Measurements from ENCODE around the gene ERFL.
"Not testable (repeated sequence)": the region's sequence is repeated elsewhere in the genome, so short reads cannot be mapped to it uniquely, and the experiment has no call there.

ERFL gene

GRCh38 chr19:41945135-41945766, 17.0 kb upstream of the ERFL start:
- in situ Hi-C loops (cut with MboI; ENCODE audit: low pct_unique_long_range_greater_than_20kb, low sequenced_read_pairs): loop anchor here (10.0 kb wide), 1 partner anchor 70 kb away; the partner anchor contains the start of gene CD79A
- DNase-seq: no peak

DNA sequence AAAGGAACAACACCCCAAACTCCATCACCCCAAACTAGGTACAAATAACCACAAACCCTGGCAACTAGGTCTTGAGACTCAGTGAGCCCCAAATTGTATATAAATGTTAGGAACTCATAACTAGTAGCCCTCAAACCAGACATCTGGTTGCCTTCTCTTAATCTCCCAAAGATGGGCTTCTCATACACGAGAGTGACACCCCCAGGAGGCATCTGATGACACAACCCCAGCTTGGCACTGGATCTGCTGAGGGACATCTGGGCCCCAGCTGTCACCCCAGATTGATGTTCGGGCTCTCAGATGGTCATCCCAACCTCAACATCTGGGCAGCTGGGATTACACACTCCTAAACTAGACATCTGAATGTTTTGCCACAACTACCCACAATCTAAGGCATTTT, 16.1 kb upstream of the ERFL start:
- in situ Hi-C loops (cut with MboI; ENCODE audit: low pct_unique_long_range_greater_than_20kb, low sequenced_read_pairs): loop anchor here (10.0 kb wide), 1 partner anchor 70 kb away; the partner anchor contains the start of gene CD79A
- DNase-seq: no peak

DNA sequence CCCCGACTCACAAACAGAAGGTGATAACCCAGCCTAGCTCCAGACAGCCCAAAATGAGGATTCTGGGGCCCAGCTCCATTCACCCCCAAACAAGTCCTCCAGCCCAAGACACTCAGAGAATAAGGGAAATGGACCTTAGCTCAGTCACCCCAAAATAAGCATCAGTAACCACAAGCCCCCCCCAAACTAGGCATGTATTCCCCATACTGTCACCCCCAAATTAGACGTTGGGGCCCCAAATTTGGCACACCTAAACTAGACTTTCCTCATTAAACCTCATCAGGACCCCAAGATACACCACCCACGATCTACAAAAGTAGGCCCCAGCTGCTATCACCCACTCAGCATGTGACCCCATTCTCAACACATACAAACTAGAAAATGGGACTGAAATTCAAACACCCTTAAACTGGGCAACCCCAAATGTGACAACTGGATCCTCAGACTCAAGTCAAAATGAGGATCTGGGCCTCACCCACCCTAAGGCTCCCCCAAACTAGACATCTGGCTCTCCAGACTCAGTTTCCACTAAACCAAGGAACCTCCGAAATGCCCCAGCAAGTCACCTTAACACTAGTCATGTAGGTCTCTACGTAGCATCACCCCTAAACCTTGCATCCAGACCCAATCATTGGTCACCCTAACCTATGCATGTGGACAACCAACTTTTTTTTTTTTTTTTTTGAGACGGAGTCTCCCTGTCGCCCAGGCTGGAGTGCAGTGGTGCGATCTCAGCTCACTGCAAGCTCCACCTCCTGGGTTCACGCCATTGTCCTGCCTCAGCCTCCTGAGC, 13.4 kb upstream of the ERFL start:
- in situ Hi-C loops (cut with MboI; ENCODE audit: low pct_unique_long_range_greater_than_20kb, low sequenced_read_pairs): loop anchor here (10.0 kb wide), 1 partner anchor 67 kb away; the partner anchor contains the start of gene CD79A
- DNase-seq: no peak

DNA sequence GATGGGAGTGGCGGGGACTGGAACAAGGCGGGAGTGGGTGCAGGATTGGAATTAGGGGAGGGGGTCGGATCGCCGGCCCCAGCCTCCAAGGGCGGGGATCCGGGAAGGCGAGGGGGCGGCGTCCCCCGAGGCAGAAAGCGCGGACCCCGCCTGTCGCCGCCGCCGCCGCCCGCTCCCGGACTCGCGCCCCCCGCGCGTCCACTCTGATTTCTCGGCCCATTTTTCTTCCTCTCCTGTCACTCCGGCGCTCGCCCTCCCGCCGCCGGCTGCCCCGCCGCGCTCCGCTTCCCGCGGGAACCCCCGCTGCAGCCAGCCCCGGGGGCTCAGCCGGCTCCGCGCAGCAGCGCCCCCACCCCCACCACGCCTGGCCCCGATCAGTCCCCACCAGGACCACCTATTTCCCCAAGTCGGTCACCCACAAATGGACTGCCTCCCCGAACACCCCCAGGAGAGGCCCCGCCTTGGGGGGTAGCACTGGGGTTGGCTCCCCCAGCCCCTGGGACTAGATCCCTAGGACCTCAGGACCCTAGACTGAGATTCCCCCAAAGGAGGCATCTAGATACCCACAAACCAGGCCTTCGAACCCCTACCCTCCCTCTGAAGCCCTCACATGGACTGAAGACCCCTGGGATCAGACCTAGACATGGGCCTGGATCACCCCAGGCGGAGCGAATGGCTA, 12.6 kb upstream of the ERFL start:
- no peak for DNase-seq
- in situ Hi-C loops (cut with MboI; ENCODE audit: low pct_unique_long_range_greater_than_20kb, low sequenced_read_pairs): loop anchor here (10.0 kb wide), 1 partner anchor 66 kb away; the partner anchor contains the start of gene CD79A

- in situ Hi-C loops (cut with MboI; ENCODE audit: low pct_unique_long_range_greater_than_20kb, low sequenced_read_pairs): loop anchor here (10.0 kb wide), 1 partner anchor 65 kb away; the partner anchor contains the start of gene CD79A
- no peak for DNase-seq
Measured at GRCh38 chr19:41939861-41940730, 11.8 kb upstream of the ERFL start.

DNA sequence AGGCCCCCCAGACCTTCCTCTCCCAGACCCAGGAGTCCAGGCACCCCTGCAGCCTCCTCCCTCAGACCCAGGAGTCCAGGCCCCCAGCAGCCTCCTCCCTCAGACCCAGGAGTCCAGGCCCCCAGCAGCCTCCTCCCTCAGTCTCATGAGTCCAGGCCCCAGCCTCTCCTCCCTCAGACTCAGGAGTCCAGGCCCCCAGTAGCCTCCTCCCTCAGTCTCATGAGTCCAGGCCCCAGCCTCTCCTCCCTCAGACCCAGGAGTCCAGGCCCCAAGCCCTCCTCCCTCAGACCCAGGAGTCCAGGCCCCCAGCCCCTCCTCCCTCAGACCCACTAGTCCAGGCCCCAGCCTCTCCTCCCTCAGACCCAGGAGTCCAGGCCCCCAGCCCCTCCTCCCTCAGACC, 11.0 kb upstream of the ERFL start:
- DNase-seq; in situ Hi-C loops (cut with MboI; ENCODE audit: low pct_unique_long_range_greater_than_20kb, low sequenced_read_pairs): not testable (repeated sequence)

DNA sequence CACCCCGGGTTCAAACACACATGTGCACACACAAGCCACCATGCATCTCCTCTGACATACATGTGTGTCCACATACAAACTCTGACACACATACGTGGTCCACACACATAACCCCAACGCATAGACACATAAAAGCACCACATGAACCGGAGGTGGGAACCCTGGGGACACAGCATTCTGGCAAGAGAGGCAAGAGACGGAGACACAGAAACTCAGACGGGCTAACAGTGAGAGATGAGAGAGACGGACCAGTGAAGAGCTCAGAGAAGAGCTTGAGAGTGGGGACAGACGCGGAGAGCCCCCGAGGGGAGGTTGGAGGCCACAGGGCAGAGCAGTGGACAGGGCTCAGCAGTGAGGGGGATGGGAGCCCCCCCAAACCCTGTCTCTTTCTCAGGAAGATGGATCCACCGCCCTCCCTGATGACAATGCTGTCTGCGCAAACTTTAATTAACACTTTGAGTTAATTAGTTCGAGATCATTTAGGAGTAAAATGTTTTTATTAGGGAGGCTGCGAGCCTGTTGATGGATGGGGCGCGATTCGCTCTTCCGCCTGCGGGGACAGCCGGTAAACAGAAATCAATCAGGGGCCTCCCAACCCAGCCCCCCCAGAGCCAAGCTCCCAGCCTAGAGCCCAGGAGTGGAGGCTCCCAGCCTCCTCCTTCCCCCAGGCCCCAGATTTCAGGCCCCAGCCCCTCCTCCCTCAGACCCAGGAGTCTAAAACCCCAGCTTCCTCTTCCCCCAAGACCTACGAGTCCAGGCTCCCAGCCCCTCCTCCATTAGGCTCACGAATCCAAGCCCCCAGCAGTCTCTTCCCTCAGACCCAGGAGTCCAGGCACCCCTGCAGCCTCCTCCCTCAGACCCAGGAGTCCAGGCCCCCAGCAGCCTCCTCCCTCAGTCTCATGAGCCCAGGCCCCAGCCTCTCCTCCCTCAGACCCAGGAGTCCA, 9.5 kb upstream of the ERFL start:
- no peak for DNase-seq
- in situ Hi-C loops (cut with MboI; ENCODE audit: low pct_unique_long_range_greater_than_20kb, low sequenced_read_pairs): no loop called here

GRCh38 chr19:41936961-41937360, 8.7 kb upstream of the ERFL start:
- in situ Hi-C loops (cut with MboI; ENCODE audit: low pct_unique_long_range_greater_than_20kb, low sequenced_read_pairs): no loop called here
- DNase-seq: no peak

DNA sequence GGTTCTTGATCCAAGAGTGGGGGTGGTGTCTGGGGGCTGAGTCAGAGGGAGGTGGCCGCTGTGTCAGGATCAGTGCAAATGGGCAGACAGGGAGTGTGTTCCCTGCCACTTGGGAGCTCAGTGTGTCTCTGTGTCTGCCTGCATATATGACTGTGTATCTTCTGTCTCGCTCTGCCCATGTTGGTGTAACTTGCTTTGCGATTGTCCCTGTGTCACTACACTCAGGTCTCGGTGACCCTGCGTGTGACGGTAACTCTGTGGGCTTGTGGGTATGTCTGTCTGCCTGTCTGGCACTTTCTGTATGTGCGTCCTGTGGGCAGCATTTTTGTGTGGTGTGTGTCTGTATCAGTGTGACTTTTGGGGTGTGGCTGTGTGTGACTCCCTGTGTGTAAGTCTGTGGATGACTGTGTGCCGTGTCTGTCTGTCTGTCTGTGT, 8.2 kb upstream of the ERFL start:
- DNase-seq: no peak

GRCh38 chr19:41935760-41936415, 7.6 kb upstream of the ERFL start:
- no peak for DNase-seq
- in situ Hi-C loops (cut with MboI; ENCODE audit: low pct_unique_long_range_greater_than_20kb, low sequenced_read_pairs): no loop called here

More for the DNA sequence above, 8.2 kb upstream of the ERFL start:
- in situ Hi-C loops (cut with MboI; ENCODE audit: low pct_unique_long_range_greater_than_20kb, low sequenced_read_pairs): no loop called here

DNA sequence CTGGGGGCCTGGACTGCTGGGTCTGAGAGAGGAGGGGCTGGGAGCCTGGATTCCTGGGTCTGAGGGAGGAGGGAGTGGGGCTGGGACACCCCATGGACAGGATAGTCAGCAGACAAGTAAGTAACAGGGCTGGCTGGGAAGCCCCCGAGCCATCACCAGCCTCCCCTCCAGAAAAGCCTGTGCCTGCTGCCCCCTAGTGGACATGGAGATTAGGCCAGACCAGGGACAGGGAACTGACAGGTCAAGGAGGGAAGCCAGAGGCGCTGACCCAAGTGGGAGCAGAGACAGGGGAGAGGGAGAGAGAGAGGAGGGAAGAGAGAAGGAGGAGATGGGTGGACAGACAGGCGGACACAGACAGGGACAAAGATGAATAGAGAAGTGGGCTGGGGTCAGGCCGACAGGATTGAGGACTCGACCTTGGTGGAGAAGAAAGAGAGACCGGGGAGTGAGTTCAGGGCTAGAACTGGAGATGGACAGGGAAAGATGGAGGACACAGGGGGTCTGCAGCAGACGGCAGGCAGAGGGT, 6.7 kb upstream of the ERFL start:
- in situ Hi-C loops (cut with MboI; ENCODE audit: low pct_unique_long_range_greater_than_20kb, low sequenced_read_pairs): no loop called here
- DNase-seq: peak; percentile 70

DNA sequence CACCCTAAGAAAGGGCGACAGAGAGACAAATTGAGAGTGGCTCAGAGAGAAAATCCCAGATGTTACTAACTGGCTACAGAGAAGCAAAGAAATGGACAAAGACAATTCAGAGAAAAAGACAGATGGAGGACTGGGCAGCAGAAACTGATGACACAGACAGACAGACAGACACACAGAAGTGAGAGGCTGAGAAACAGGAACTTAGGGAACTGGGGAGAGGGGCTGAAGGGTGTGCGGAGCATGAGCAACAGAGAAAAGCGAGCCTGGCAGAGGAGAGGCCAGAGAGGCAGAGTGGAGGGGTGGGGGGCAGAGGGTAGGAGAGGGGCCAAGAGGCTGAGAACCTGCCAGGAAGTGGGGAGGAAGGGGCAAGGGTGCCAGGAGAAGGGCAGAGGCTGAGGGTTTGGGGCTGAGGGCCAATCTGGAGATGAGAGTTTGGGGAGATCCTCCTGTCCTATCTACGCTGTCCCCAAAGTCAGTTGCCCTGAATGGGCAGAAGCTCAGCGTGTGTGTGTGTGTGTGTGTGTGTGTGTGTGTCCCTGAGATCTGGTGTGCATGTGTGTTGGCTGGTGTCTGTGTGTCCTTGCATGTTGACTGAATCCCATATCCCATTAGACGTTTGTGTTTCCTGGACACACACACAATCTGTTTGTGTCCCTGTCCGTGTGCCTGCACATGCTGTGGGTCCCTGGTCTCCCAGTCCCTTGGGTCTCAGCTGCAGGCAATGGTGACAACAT, 5.6 kb upstream of the ERFL start:
- in situ Hi-C loops (cut with MboI; ENCODE audit: low pct_unique_long_range_greater_than_20kb, low sequenced_read_pairs): no loop called here
- peak; percentile 38 for DNase-seq

DNA sequence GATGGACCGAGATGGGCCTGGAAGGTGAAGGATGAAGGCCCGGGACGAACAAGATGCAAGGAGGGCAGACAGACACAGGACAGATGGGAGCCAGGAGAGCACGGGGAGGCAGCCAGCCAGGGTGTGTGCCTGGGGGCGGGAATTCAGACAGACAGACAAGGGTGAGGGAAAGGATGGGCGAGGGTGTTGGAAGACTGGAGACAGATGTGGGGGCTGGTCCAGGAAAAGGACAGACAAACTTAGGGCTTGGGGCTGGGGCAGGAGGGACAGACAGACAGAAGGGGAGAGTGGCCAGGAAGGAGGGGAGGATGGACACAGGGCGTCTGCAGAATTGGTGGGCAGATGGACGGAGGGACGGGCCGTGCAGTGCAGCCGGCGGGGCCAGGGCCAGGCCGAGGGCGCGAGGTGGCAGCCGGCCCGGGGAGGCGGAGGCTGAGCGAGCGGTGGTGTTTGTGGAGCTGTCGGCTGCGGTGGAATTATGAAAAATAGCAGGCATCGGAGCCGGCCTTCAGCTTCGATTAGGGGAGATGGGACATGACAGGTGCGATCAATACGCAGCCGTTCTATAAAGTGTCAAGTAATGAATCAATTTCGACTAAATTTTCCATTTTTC, 4.6 kb upstream of the ERFL start:
- in situ Hi-C loops (cut with MboI; ENCODE audit: low pct_unique_long_range_greater_than_20kb, low sequenced_read_pairs): no loop called here
- no peak for DNase-seq

DNA sequence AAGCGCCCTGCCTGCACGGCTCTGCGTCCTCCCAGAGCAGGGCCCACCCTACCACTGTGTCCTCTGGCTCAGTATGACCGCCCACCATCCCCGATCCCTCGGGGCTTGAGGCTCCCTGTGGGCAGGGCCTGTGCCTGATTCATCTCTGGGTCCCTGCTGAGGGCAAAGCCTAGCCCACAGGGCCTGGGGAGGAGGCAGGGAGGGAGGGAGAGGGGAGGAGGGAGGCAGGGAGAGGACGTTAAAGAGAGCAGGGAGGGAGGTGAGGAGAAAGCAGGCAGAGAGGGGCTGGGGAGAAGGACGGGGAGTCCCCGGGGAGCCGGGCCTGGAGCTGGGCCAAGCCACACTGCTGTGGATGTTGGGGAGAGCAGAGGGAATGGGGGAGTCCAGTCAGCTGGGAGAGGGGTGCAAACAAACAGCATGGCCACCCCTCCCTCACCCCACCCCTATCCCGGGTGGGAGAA, 4.0 kb upstream of the ERFL start:
- DNase-seq: no peak
- in situ Hi-C loops (cut with MboI; ENCODE audit: low pct_unique_long_range_greater_than_20kb, low sequenced_read_pairs): no loop called here

DNA sequence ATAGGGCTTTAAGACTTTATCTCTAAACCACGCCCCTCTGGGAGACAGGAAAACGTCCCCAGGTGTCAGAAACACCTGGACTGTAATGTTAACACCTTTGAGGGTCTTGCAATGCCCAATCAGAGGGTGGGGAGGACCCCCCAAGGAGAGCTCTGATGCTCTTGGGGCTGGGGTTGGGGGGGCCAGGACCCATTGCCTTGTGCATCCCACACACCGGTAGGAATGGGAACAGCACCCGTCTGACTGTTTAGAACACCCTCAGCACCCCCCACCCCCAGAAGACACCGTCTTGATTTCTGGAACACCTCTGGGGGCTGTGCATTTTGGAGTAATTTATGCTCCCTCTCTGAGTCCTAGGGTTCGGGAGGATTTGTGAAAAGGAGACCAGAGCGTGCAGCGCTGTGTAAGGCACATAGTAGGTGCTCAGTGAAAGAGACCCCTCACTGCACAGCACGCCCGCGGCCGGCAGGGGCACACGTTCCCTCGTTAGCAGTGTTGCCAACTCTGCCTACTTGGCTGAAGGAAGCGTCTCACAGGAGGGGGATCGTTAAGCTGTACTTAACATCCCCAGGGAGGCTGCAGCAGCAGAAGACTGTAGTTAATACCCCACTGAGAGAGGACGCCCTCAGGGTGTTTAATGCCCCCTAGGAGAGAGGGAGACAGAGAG, 2.8 kb upstream of the ERFL start:
- DNase-seq: no peak
- in situ Hi-C loops (cut with MboI; ENCODE audit: low pct_unique_long_range_greater_than_20kb, low sequenced_read_pairs): no loop called here

DNA sequence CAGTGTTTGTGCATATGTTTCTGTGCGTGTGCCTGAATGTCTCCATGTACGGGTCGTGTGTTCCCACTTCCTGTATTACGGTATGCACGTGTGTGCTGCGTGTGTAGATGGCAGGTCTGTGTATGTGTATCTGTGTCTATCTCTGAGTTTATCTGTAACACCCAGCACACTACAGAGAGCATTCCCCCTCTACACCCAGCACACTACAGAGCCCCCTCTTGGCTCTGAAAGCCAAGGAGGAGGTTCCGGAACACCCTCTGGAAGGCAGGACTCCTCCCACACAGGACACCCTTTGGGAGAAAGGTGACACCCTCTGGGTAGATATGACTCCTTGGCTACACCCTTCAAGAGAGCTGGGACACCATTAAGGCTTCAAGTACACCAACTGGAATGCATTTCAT, 2.1 kb upstream of the ERFL start:
- in situ Hi-C loops (cut with MboI; ENCODE audit: low pct_unique_long_range_greater_than_20kb, low sequenced_read_pairs): no loop called here
- DNase-seq: no peak

Data from KBM-7 (cell line).